ENCODE measurements around the gene MEGF9.

GRCh38 chr9:120616966-120617935, 97.0 kb downstream of the MEGF9 start:
- TF ChIP-seq, protein P1, sequence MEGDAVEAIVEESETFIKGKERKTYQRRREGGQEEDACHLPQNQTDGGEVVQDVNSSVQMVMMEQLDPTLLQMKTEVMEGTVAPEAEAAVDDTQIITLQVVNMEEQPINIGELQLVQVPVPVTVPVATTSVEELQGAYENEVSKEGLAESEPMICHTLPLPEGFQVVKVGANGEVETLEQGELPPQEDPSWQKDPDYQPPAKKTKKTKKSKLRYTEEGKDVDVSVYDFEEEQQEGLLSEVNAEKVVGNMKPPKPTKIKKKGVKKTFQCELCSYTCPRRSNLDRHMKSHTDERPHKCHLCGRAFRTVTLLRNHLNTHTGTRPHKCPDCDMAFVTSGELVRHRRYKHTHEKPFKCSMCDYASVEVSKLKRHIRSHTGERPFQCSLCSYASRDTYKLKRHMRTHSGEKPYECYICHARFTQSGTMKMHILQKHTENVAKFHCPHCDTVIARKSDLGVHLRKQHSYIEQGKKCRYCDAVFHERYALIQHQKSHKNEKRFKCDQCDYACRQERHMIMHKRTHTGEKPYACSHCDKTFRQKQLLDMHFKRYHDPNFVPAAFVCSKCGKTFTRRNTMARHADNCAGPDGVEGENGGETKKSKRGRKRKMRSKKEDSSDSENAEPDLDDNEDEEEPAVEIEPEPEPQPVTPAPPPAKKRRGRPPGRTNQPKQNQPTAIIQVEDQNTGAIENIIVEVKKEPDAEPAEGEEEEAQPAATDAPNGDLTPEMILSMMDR (IDR thresholded peaks at IDR 0.05): no peak
- TF ChIP-seq POLR2A (IDR thresholded peaks at IDR 0.05) (no peak), POLR2AphosphoS5 (IDR thresholded peaks at IDR 0.05) (no peak)
